Lung (tissue), 12 donors: ENCODE data around the gene MT1B. TPM values are rescaled to one million over a fixed set of nuclear protein-coding genes. Genes with fewer than 3 reads are reported as not detected.

Experiments used
- ATAC-seq: fragments of 200-7000 bp; cut with Tn5 transposase; one replicate; pipeline ENCODE4 v1.9.1; 2020; ENCODE audit warnings: moderate number of reproducible peaks; ENCODE audit not compliant: insufficient read depth, low FRiP score
- DNase-seq, 3 donors: peaks; one replicate each; pipeline ENCODE4 v3.0.0-alpha.2; 2013 to 2017
- H3K27ac ChIP-seq, 2 donors: one replicate each; pipeline ENCODE4 v1.5.1; 2013; ENCODE audit warnings: mild to moderate bottlenecking in 2 of 2, moderate library complexity in 2 of 2, control low read depth in 1 of 2, inconsistent platforms in 1 of 2, low read depth in 1 of 2, low read length in 1 of 2
- H3K27me3 ChIP-seq, 3 donors: one replicate each; pipeline ENCODE4 v1.5.1; 2013; ENCODE audit warnings: low read length in 2 of 3; ENCODE audit not compliant: control insufficient read depth in 3 of 3, insufficient read depth in 3 of 3
- H3K36me3 ChIP-seq, 4 donors: one replicate each; pipeline ENCODE4 v1.5.1; 2013; ENCODE audit warnings: low read length in 4 of 4, mild to moderate bottlenecking in 1 of 4, moderate library complexity in 1 of 4; ENCODE audit not compliant: control insufficient read depth in 4 of 4, insufficient read depth in 4 of 4
- H3K4me1 ChIP-seq, 5 donors: one replicate each; pipeline ENCODE4 v1.5.1; 2013; ENCODE audit warnings: low read length in 5 of 5, mild to moderate bottlenecking in 2 of 5, moderate library complexity in 1 of 5; ENCODE audit not compliant: control insufficient read depth in 5 of 5, insufficient read depth in 5 of 5
- H3K4me3 ChIP-seq: one replicate; pipeline ENCODE4 v1.5.1; 2013; ENCODE audit warnings: mild to moderate bottlenecking, control low read depth, moderate library complexity
- H3K9ac ChIP-seq, 2 donors: one replicate each; pipeline ENCODE4 v1.5.1; 2013; ENCODE audit warnings: low read length in 2 of 2, control low read depth in 1 of 2; ENCODE audit not compliant: insufficient read depth in 1 of 2
- H3K9me3 ChIP-seq, 4 donors: one replicate each; pipeline ENCODE4 v1.5.1; 2013; ENCODE audit warnings: low read length in 3 of 4, mild to moderate bottlenecking in 1 of 4, moderate library complexity in 1 of 4; ENCODE audit not compliant: control insufficient read depth in 4 of 4, insufficient read depth in 3 of 4
- WGBS, 2 donors: extraction: QIAGEN DNeasy Blood & Tissue Kit; methylation state at CpG; one replicate each; pipeline ENCODE4 v1.1.7; 2013; 5-methylcytosine and 5-hydroxymethylcytosine counted together
- polyA plus RNA-seq, 2 donors: library from polyadenylated mRNA; stranded (reverse); fragments of 200-250 nt; gene quantifications; one replicate each; pipeline ENCODE4 v1.2.1, GENCODE V29; 2013
- total RNA-seq, 2 donors: library from RNA; depleted of rRNA in 1 of 2; stranded (reverse); fragments of >200 nt in 1 of 2; gene quantifications; one replicate each; pipeline ENCODE4 v1.2.1, GENCODE V29; 2014 to 2021
- TF ChIP-seq, protein P1 (sequence below): IDR thresholded peaks from 2 replicates; pipeline ENCODE4 v1.5.1; 2012; ENCODE audit warnings: mild to moderate bottlenecking; ENCODE audit errors: control extremely low read depth, extremely low read depth
- donor health status: control.
- donor health status: control.
- donor health status: Bipolar disorder and iron deficiency.
- donor health status: healthy.
- donor health status: DM: yes; HTN: yes; CAD: no.

The MT1B gene
- total and polyA plus RNA-seq, 4 donors: not detected

DNA sequence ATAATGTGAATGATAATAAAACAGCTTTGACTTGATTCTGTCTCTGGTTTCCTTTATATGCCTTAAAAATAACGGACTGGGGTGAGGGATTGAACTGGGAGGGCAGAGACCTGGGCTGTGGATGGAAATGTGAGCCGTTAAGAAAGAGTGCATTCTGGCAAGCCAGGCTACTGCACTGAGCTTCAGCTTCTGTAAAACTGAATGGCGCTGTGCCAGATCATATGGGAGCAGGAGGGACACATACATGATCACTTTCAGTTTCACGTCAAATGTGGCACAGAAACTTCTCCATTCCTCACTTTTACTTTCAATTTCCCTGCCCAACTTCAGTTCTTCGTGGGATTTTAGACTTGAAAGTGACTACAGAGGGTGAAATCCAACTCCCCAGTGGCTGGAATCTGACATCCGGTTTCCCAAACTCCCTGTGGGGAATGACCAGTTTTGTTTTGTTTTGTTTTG is 42.2 kb upstream of the MT1B start:
- Histone ChIP-seq H3K4me1 (peaks cover 9 to 55% (median 31%) of the 10 kb centered on the region in 5 donors), H3K9me3 (no peaks in the 10 kb centered on the region), H3K36me3 (no peaks in the 10 kb centered on the region), H3K9ac (peak overlapping the region in 1 of 2 donors; percentile 78), H3K27ac (peak overlapping the region; percentile 88 to 91), H3K4me3 (peak overlapping the region; percentile 78), H3K27me3 (peaks cover 0 to 8% (median 0%) of the 10 kb centered on the region in 3 donors)
- 0 to 1% methylated on average over 6 of the region's 6 CpGs for WGBS, 2 donors
- ATAC-seq (no peak), DNase-seq (peak; percentile 83 to 94 (median 94))
- TF ChIP-seq, protein P1, sequence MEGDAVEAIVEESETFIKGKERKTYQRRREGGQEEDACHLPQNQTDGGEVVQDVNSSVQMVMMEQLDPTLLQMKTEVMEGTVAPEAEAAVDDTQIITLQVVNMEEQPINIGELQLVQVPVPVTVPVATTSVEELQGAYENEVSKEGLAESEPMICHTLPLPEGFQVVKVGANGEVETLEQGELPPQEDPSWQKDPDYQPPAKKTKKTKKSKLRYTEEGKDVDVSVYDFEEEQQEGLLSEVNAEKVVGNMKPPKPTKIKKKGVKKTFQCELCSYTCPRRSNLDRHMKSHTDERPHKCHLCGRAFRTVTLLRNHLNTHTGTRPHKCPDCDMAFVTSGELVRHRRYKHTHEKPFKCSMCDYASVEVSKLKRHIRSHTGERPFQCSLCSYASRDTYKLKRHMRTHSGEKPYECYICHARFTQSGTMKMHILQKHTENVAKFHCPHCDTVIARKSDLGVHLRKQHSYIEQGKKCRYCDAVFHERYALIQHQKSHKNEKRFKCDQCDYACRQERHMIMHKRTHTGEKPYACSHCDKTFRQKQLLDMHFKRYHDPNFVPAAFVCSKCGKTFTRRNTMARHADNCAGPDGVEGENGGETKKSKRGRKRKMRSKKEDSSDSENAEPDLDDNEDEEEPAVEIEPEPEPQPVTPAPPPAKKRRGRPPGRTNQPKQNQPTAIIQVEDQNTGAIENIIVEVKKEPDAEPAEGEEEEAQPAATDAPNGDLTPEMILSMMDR: no peak

DNA sequence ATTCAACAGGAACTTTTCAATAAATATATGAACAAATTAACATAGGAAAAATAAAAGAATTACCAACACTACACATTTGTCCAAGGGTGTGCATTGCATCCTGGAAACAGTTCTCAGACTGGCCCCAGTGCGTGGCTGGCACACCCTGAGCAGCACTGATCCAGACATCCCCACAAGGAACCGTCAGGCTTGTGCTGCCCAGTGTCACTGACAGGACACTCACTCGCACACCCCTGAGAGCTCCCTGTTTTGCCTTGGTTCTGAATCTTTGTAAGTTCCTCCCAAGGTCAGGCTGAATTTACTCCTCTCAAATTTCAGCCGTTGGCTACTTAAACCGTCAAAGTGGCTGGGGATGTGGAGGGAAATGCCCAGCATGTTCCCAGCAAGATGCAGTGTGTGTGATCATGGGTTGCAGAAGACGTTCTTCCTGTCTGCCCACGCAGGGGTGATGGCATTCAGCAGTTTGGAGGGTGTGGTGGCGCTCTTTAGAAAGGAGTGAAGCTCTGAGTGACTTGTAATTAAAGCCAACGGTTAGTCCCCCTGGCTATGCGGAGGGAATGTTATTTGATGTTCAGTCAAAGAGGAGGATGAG is 41.6 kb upstream of the MT1B start:
- H3K9me3 ChIP-seq: no peaks in the 10 kb centered on the region
- 17 to 27% methylated on average over 10 of the region's 10 CpGs for WGBS, 2 donors
- H3K27me3 ChIP-seq: peaks cover 0 to 10% (median 0%) of the 10 kb centered on the region in 3 donors
- peak overlapping the region in 1 of 2 donors; percentile 78 for H3K9ac ChIP-seq
- H3K4me1 ChIP-seq: peaks cover 9 to 55% (median 31%) of the 10 kb centered on the region in 5 donors
- no peaks in the 10 kb centered on the region for H3K36me3 ChIP-seq
- DNase-seq: peak in 2 of 3 donors; percentile 46 to 48
- ATAC-seq: no peak
- H3K4me3 ChIP-seq: no peak overlapping the region
- TF ChIP-seq, protein P1: no peak
- peak overlapping the region; percentile 88 to 95 for H3K27ac ChIP-seq

DNA sequence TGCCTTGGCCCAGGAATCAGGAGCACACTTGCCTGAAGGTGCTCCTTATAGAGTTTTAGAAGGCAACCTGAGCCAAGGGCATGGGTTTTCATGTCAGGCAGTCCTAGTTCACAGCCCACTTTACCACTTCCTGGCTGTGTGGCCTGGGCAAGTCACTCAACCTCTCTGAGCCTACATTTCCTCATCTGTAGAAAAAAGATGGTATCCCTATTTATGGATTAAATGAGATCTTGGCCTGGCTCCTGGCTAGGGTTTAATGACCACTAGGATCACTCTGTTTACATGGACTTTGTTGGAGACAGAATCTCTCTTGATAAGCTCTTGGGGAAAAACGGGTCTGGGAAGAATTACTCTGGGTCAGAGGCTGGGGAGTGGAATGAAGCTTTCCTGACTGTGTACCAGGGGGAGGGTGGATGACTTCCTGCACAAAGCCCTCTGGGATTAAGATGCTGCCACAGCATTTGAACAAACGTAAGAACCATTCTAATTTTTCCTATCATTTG is 41.0 kb upstream of the MT1B start:
- DNase-seq (peak in 2 of 3 donors; percentile 26 to 32), ATAC-seq (no peak)
- TF ChIP-seq, protein P1: no peak
- Histone ChIP-seq H3K9me3 (no peaks in the 10 kb centered on the region), H3K36me3 (no peaks in the 10 kb centered on the region), H3K4me1 (peaks cover 7 to 53% (median 31%) of the 10 kb centered on the region in 5 donors), H3K4me3 (no peak overlapping the region), H3K27ac (peak overlapping the region; percentile 88 to 95), H3K9ac (peak overlapping the region in 1 of 2 donors; percentile 78), H3K27me3 (peaks cover 0 to 12% (median 0%) of the 10 kb centered on the region in 3 donors)
- 57 to 58% methylated on average over 2 of the region's 2 CpGs for WGBS, 2 donors
